SK-N-SH (cell line): Measurements from ENCODE around the gene HIVEP2. TPM values are rescaled to one million over a fixed set of nuclear protein-coding genes. Genes with fewer than 3 reads are reported as not detected.

ENCODE experiments used
- CTCF ChIA-PET: fragments of 300-600, 350-600 bp; formaldehyde crosslinking; extraction: SDS; loops from one replicate; lab custom pipeline; 2021; lab: Yijun Ruan, JAX
- POLR2A ChIA-PET: fragments of 350-600 bp; sonication (Branson Sonifier 250); formaldehyde crosslinking; extraction: SDS; loops from one replicate; lab custom pipeline; 2020; ENCODE audit warnings: antibody characterized with exemption, inconsistent platforms; lab: Yijun Ruan, JAX
- DNase-seq: peaks from one replicate; pipeline ENCODE4 v3.0.0; 2012
- H2AFZ ChIP-seq: fragments of 200-600 bp; sonication (generic); 2 replicates; pipeline ENCODE4 v1.8.1; 2016; ENCODE audit warnings: antibody characterized with exemption, mild to moderate bottlenecking, low read depth
- H3F3A ChIP-seq: fragments of 200-600 bp; sonication (generic); replicated peaks from 2 replicates; pipeline ENCODE3; 2016; ENCODE audit warnings: antibody characterized with exemption, mild to moderate bottlenecking; ENCODE audit not compliant: insufficient read depth
- H3K27ac ChIP-seq, 2 experiments: fragments of 200-500 bp in 1 of 2; fragments of 200-600 bp in 1 of 2; sonication (Bioruptor generic) in 1 of 2; sonication (generic), shearing (Covaris generic) in 1 of 2; 2 replicates each; pipeline versions ENCODE4 v1.5.1 to v1.6.1; 2014 to 2016; ENCODE audit warnings: low read depth in 2 of 2, inconsistent platforms in 1 of 2, low read length in 1 of 2, mild to moderate bottlenecking in 1 of 2, mixed read lengths in 1 of 2
- H3K27me3 ChIP-seq: fragments of 200-600 bp; sonication (generic), shearing (Covaris generic); 2 replicates; pipeline ENCODE4 v1.6.1; 2016; ENCODE audit warnings: mixed run types; ENCODE audit not compliant: insufficient read depth
- H3K36me3 ChIP-seq, 2 experiments: fragments of 200-500 bp in 1 of 2; fragments of 200-600 bp in 1 of 2; sonication (Bioruptor generic) in 1 of 2; sonication (generic) in 1 of 2; replicated peaks in 1 of 2; 2 replicates each; pipeline versions ENCODE3 to v1.5.1; 2014 to 2016; ENCODE audit warnings: low read length in 1 of 2, mild to moderate bottlenecking in 1 of 2; ENCODE audit not compliant: insufficient read depth in 2 of 2, control insufficient read depth in 1 of 2
- H3K4me1 ChIP-seq, 2 experiments: fragments of 200-500 bp in 1 of 2; fragments of 200-600 bp in 1 of 2; sonication (Bioruptor generic) in 1 of 2; sonication (generic), shearing (Covaris generic) in 1 of 2; 2 replicates each; pipeline versions ENCODE4 v1.5.1 to v1.6.1; 2014 to 2016; ENCODE audit warnings: low read depth in 1 of 2, low read length in 1 of 2, mixed run types in 1 of 2; ENCODE audit not compliant: insufficient read depth in 2 of 2, control insufficient read depth in 1 of 2
- H3K4me2 ChIP-seq: fragments of 200-600 bp; sonication (generic), shearing (Covaris generic); 2 replicates; pipeline ENCODE4 v1.6.1; 2017; ENCODE audit warnings: mixed run types
- H3K4me3 ChIP-seq, 2 experiments: fragments of 200-500 bp in 1 of 2; fragments of 200-600 bp in 1 of 2; sonication (Bioruptor generic) in 1 of 2; sonication (generic), shearing (Covaris generic) in 1 of 2; 2 replicates each; pipeline versions ENCODE4 v1.5.1 to v1.8.1; 2014 to 2016; ENCODE audit warnings: low read depth in 2 of 2, inconsistent platforms in 1 of 2, low read length in 1 of 2, mild to moderate bottlenecking in 1 of 2, mixed read lengths in 1 of 2, moderate library complexity in 1 of 2
- H3K79me2 ChIP-seq: fragments of 200-600 bp; sonication (generic); 2 replicates; pipeline ENCODE4 v1.8.1; 2017; ENCODE audit warnings: mild to moderate bottlenecking; ENCODE audit not compliant: insufficient read depth
- H3K9ac ChIP-seq: fragments of 200-600 bp; sonication (generic); 2 replicates; pipeline ENCODE4 v1.6.1; 2017; ENCODE audit warnings: mixed run types
- H3K9me2 ChIP-seq: fragments of 200-600 bp; sonication (generic); 2 replicates; pipeline ENCODE4 v1.6.1; 2017; ENCODE audit warnings: mixed run types
- H3K9me3 ChIP-seq: fragments of 200-600 bp; sonication (generic); 2 replicates; pipeline ENCODE4 v1.6.1; 2017; ENCODE audit warnings: mixed run types, mild to moderate bottlenecking, moderate library complexity
- H4K20me1 ChIP-seq: fragments of 200-600 bp; sonication (generic); 2 replicates; pipeline ENCODE4 v1.6.1; 2017; ENCODE audit warnings: mild to moderate bottlenecking, mixed run types; ENCODE audit not compliant: insufficient read depth
- EP300 ChIP-seq, 2 experiments: IDR thresholded peaks; 2 replicates each; pipeline versions ENCODE4 v1.4.0 to v1.6.1; 2012; ENCODE audit warnings: borderline replicate concordance in 1 of 2, low read depth in 1 of 2, low read length in 1 of 2
- EZH2phosphoT487 ChIP-seq: fragments of 200-600 bp; sonication (generic); IDR thresholded peaks from 2 replicates; pipeline ENCODE4 v1.6.1; 2017; ENCODE audit warnings: low read depth, mixed run types, mild to moderate bottlenecking, antibody characterized with exemption, moderate library complexity, borderline replicate concordance
- FOXJ3 ChIP-seq: sonication (generic); formaldehyde crosslinking; IDR thresholded peaks from 2 replicates; pipeline ENCODE4 v1.5.1; 2020; ENCODE audit warnings: mild to moderate bottlenecking, missing genetic modification reagents
- FOXM1 ChIP-seq: IDR thresholded peaks from 2 replicates; pipeline ENCODE4 v1.4.0; 2012; ENCODE audit warnings: low read depth, mild to moderate bottlenecking
- JUND ChIP-seq: IDR thresholded peaks from 2 replicates; pipeline ENCODE4 v1.4.0; 2012
- MEF2A ChIP-seq: IDR thresholded peaks from 2 replicates; pipeline ENCODE4 v1.4.0; 2012; ENCODE audit warnings: low read depth, borderline replicate concordance
- NFIC ChIP-seq: IDR thresholded peaks from 2 replicates; pipeline ENCODE4 v1.4.0; 2012; ENCODE audit warnings: borderline replicate concordance
- POLR2AphosphoS5 ChIP-seq: IDR thresholded peaks from 2 replicates; pipeline ENCODE4 v1.6.1; 2012; ENCODE audit warnings: low read depth, low read length
- RAD21 ChIP-seq: IDR thresholded peaks from 2 replicates; pipeline ENCODE4 v1.6.1; 2012; ENCODE audit warnings: mild to moderate bottlenecking, low read length
- RCOR1 ChIP-seq: fragments of 150-350 bp; IDR thresholded peaks from 2 replicates; pipeline ENCODE4 v1.6.1; 2017; ENCODE audit warnings: antibody characterized with exemption, low read length
- SIN3A ChIP-seq: IDR thresholded peaks from 2 replicates; pipeline ENCODE4 v1.6.1; 2012; ENCODE audit warnings: low read depth, mild to moderate bottlenecking, low read length, moderate library complexity, borderline replicate concordance
- SMC3 ChIP-seq: IDR thresholded peaks from 2 replicates; pipeline ENCODE4 v1.6.1; 2012; ENCODE audit warnings: low read depth, low read length, improper control_type of control experiment
- USF1 ChIP-seq: IDR thresholded peaks from 2 replicates; pipeline ENCODE4 v1.4.0; 2012; ENCODE audit warnings: low read depth, borderline replicate concordance
- WGBS: methylation state at CpG from one replicate; pipeline ENCODE4 v1.1.6; 2017; ENCODE audit warnings: low lambda C conversion rate; 5-methylcytosine and 5-hydroxymethylcytosine counted together
- polyA plus RNA-seq, 3 experiments: library from polyadenylated mRNA; depleted of rRNA; stranded (reverse); fragments of >200 nt; gene quantifications; 2 replicates each; pipeline ENCODE4 v1.2.3, GENCODE V29; 2012
- TF ChIP-seq, protein P1 (sequence below): IDR thresholded peaks from 2 replicates; pipeline ENCODE4 v1.4.0; 2012; ENCODE audit warnings: low read depth
- TF ChIP-seq, protein P2 (sequence below): fragments of 150-350 bp; IDR thresholded peaks from 2 replicates; pipeline ENCODE4 v1.6.1; 2017; ENCODE audit warnings: antibody characterized with exemption, low read length, low read depth, borderline replicate concordance
- TF ChIP-seq, protein P3 (sequence below): IDR thresholded peaks from 2 replicates; pipeline ENCODE4 v1.4.0; 2012; ENCODE audit warnings: low read depth, borderline replicate concordance

The HIVEP2 gene
- polyA plus RNA-seq, 1 of the 3 experiments (the other 2 are of a cell fraction) = 2.5 TPM

DNA sequence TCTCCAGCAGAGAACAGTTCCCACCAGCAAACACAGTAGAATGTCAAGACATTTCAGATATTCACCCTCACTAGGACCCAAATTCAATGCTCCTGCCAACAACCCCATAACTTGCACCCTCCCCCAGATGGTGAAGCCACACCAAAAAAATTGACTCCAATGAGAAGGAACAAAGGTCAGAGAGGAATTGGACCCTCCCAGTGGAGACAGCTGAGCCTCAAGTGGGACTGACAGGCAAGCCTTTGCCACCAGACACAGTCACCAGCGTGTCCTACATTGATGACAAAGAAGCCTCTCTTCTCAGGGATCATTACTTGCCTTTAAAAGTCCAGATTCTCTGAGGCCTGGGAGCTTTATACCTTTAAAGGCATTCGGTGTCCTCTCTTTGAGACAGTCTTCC is 64.8 kb downstream of the HIVEP2 start:
- DNase-seq = no peak
- Histone ChIP-seq H3K79me2 (peaks cover 79% of the 10 kb centered on the region), H3K9me2 (no peaks in the 10 kb centered on the region), H3K4me2 (no peak overlapping the region), H3K27me3 (no peaks in the 10 kb centered on the region), H3K27ac (no peak overlapping the region), H3K4me3 (no peak overlapping the region), H4K20me1 (no peaks in the 10 kb centered on the region), H2AFZ (no peak overlapping the region), H3K36me3 (no peaks in the 10 kb centered on the region), H3K9ac (no peak overlapping the region), H3K4me1 (peaks cover 9 to 16% of the 10 kb centered on the region in 2 experiments; a peak in 3 of 4 replicates), H3F3A (peaks cover 10% of the 10 kb centered on the region), H3K9me3 (no peaks in the 10 kb centered on the region)
- ChIA-PET POLR2A (no interaction called here), CTCF (no interaction called here)
- 92% methylated on average over 2 of the region's 2 CpGs for WGBS
- TF ChIP-seq POLR2AphosphoS5 (no peak), EP300 (IDR thresholded peaks at IDR 0.05; ENCODE audit: borderline replicate concordance in 1 of 2, low read depth in 1 of 2, low read length in 1 of 2) (no peak), MEF2A (no peak), JUND (no peak), NFIC (no peak), FOXM1 (no peak), SMC3 (no peak), EZH2phosphoT487 (no peak)

GRCh38 chr6:142879527-142879926 is 65.4 kb downstream of the HIVEP2 start:
- CTCF ChIA-PET = no interaction called here
- H3K4me3 ChIP-seq = no peak overlapping the region
- H3K27me3 ChIP-seq = no peaks in the 10 kb centered on the region
- H3K4me1 ChIP-seq = peaks cover 5 to 16% of the 10 kb centered on the region in 2 experiments; a peak in 3 of 4 replicates
- DNase-seq = no peak
- POLR2A ChIA-PET = no interaction called here
- H3K36me3 ChIP-seq = no peaks in the 10 kb centered on the region
- H3K9me3 ChIP-seq = no peaks in the 10 kb centered on the region
- H3K79me2 ChIP-seq = peaks cover 74% of the 10 kb centered on the region
- H3F3A ChIP-seq = peaks cover 4% of the 10 kb centered on the region
- H3K9ac ChIP-seq = no peak overlapping the region
- H4K20me1 ChIP-seq = no peaks in the 10 kb centered on the region
- H3K9me2 ChIP-seq = no peaks in the 10 kb centered on the region
- H3K27ac ChIP-seq = no peak overlapping the region; a peak in 1 of 4 replicates
- no peak overlapping the region for H3K4me2 ChIP-seq
- no peak for TF ChIP-seq USF1
- no peak overlapping the region for H2AFZ ChIP-seq
- WGBS = 89% methylated on average over 2 of the region's 2 CpGs

DNA sequence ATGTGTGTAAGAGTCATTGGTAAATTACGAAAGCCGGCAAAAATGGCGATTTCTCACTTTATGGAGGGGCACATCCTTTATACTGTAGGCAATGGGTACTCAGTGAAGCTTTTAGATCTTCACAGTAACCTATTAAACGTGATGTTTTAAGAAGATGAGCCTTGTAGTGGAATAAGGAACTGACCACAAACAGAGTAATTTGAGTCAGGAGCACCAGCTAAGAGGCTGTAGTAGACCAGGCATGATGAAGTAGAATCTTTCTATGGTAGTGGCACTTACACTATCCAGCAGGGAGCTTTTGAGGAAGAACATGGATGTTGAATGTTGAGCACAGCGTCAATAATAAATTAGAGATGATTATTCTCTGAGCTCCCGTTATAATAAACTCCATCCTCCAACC is 65.9 kb downstream of the HIVEP2 start:
- no peak overlapping the region for H3K9ac ChIP-seq
- no peak overlapping the region for H2AFZ ChIP-seq
- CTCF ChIA-PET = no interaction called here
- no peaks in the 10 kb centered on the region for H4K20me1 ChIP-seq
- H3K9me3 ChIP-seq = no peaks in the 10 kb centered on the region
- H3K36me3 ChIP-seq = no peaks in the 10 kb centered on the region
- H3K27me3 ChIP-seq = no peaks in the 10 kb centered on the region
- H3K4me3 ChIP-seq = no peak overlapping the region
- no peak overlapping the region for H3K27ac ChIP-seq
- no peaks in the 10 kb centered on the region for H3F3A ChIP-seq
- POLR2A ChIA-PET = no interaction called here
- H3K4me1 ChIP-seq = peaks cover 3 to 13% of the 10 kb centered on the region in 2 experiments; a peak in 3 of 4 replicates
- 77% methylated on average over 6 of the region's 6 CpGs for WGBS
- H3K79me2 ChIP-seq = peaks cover 74% of the 10 kb centered on the region
- no peak overlapping the region for H3K4me2 ChIP-seq
- no peaks in the 10 kb centered on the region for H3K9me2 ChIP-seq
- DNase-seq = no peak
- TF ChIP-seq EP300 (IDR thresholded peaks at IDR 0.05; ENCODE audit: borderline replicate concordance in 1 of 2, low read depth in 1 of 2, low read length in 1 of 2) (no peak), USF1 (no peak), RAD21 (no peak), EZH2phosphoT487 (no peak), RCOR1 (no peak), SIN3A (no peak), JUND (no peak), FOXJ3 (CRISPR knock-in tag) (no peak)
- TF ChIP-seq, protein P1, sequence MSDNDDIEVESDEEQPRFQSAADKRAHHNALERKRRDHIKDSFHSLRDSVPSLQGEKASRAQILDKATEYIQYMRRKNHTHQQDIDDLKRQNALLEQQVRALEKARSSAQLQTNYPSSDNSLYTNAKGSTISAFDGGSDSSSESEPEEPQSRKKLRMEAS = no peak
- TF ChIP-seq, protein P2, sequence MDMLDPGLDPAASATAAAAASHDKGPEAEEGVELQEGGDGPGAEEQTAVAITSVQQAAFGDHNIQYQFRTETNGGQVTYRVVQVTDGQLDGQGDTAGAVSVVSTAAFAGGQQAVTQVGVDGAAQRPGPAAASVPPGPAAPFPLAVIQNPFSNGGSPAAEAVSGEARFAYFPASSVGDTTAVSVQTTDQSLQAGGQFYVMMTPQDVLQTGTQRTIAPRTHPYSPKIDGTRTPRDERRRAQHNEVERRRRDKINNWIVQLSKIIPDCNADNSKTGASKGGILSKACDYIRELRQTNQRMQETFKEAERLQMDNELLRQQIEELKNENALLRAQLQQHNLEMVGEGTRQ = no peak
- TF ChIP-seq, protein P3, sequence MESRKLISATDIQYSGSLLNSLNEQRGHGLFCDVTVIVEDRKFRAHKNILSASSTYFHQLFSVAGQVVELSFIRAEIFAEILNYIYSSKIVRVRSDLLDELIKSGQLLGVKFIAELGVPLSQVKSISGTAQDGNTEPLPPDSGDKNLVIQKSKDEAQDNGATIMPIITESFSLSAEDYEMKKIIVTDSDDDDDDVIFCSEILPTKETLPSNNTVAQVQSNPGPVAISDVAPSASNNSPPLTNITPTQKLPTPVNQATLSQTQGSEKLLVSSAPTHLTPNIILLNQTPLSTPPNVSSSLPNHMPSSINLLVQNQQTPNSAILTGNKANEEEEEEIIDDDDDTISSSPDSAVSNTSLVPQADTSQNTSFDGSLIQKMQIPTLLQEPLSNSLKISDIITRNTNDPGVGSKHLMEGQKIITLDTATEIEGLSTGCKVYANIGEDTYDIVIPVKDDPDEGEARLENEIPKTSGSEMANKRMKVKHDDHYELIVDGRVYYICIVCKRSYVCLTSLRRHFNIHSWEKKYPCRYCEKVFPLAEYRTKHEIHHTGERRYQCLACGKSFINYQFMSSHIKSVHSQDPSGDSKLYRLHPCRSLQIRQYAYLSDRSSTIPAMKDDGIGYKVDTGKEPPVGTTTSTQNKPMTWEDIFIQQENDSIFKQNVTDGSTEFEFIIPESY = no peak
